ENCODE measurements around the gene POU2F3. TPM values are rescaled to one million over a fixed set of nuclear protein-coding genes. Genes with fewer than 3 reads are reported as not detected.

The POU2F3 gene
- total RNA-seq, 1 experiment from 2014 or later = 2.6 TPM

DNA sequence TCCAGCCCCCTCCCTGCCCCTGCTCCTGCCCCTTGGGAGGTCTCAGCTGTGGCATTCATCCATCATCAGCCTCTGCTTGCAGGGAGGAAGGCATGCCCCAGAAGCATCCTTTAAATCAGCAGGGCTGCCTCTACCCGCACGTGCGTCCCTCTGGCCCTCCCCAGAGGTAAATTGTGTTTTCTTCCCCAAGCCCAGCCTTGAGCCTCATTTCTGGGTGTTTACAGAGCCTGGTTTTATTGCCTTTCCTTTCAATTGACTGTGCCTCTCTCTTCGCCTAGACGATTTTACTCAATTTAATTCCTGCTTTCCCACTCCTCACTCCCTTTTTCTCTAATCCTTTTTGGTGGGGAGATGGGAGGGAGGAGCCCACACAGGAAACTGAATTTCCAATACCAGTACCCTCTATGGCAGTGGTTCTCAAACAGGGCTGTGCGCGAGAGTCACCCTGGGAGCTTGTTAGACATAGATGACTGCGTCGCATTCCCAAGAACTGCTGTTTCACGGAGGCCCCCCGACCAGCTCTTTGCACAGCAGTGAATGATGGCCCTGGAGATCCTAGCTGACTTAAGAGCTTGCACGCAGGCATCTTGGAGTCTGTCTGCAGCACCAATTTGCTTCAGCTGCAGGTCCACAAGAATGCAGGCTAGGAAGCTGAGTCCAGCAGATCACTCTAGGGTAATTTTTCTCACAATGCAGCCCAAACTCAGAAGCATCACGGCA lies 44.2 kb upstream of the POU2F3 start:
- CTCF ChIA-PET = interaction anchor here (0.6 kb wide), 1 partner anchor 9 kb away, joined by 5 read pairs; no protein-coding TSS in a partner anchor
- TF ChIP-seq, protein P1, sequence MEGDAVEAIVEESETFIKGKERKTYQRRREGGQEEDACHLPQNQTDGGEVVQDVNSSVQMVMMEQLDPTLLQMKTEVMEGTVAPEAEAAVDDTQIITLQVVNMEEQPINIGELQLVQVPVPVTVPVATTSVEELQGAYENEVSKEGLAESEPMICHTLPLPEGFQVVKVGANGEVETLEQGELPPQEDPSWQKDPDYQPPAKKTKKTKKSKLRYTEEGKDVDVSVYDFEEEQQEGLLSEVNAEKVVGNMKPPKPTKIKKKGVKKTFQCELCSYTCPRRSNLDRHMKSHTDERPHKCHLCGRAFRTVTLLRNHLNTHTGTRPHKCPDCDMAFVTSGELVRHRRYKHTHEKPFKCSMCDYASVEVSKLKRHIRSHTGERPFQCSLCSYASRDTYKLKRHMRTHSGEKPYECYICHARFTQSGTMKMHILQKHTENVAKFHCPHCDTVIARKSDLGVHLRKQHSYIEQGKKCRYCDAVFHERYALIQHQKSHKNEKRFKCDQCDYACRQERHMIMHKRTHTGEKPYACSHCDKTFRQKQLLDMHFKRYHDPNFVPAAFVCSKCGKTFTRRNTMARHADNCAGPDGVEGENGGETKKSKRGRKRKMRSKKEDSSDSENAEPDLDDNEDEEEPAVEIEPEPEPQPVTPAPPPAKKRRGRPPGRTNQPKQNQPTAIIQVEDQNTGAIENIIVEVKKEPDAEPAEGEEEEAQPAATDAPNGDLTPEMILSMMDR (IDR thresholded peaks at IDR 0.05; ENCODE audit: unreplicated experiment) = no peak
- Mint-ChIP-seq H3K36me3 (ENCODE audit: insufficient read depth, unreplicated experiment) (no peaks in the 10 kb centered on the region), H3K9me3 (ENCODE audit: low read depth, unreplicated experiment) (no peaks in the 10 kb centered on the region), H3K4me3 (ENCODE audit: low read depth, unreplicated experiment) (no peak overlapping the region), H3K27ac (ENCODE audit: unreplicated experiment) (no peak overlapping the region), H3K27me3 (ENCODE audit: unreplicated experiment) (peaks cover 69% of the 10 kb centered on the region), H3K4me1 (ENCODE audit: low read depth, unreplicated experiment) (no peaks in the 10 kb centered on the region)
- no peak for DNase-seq
- no TSS peak for BruUV-seq (replicated peaks)
- intact Hi-C loops (cut with micrococcal nuclease; ENCODE audit: unreplicated experiment) = no loop called here

DNA sequence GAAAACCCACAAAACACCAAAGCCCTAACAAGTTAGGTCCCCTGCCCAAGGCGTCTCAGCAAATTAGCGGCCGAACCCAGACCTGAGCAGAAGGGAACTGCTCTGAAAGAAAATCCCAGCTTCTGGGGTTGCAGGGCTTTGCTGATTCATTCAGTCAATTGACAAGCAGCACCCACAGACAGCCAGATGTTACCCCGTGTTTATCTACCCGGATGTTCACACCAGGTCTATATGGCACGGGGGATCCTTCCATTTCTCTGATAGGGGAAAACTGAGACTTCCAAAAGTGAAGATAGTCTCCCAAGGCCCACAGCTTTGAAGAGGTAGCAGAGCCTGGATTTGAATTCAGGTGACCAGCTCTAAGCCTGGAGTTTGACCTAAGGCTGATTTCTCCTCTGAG lies 43.1 kb upstream of the POU2F3 start:
- peaks cover 67% of the 10 kb centered on the region for H3K27me3 Mint-ChIP-seq (ENCODE audit: unreplicated experiment)
- no peak overlapping the region for H3K27ac Mint-ChIP-seq (ENCODE audit: unreplicated experiment)
- DNase-seq = no peak
- CTCF ChIA-PET = no interaction called here
- TF ChIP-seq, protein P1 (IDR thresholded peaks at IDR 0.05; ENCODE audit: unreplicated experiment) = no peak
- no peaks in the 10 kb centered on the region for H3K9me3 Mint-ChIP-seq (ENCODE audit: low read depth, unreplicated experiment)
- no TSS peak for BruUV-seq (replicated peaks)
- H3K4me3 Mint-ChIP-seq (ENCODE audit: low read depth, unreplicated experiment) = no peak overlapping the region
- H3K4me1 Mint-ChIP-seq (ENCODE audit: low read depth, unreplicated experiment) = no peaks in the 10 kb centered on the region
- no peaks in the 10 kb centered on the region for H3K36me3 Mint-ChIP-seq (ENCODE audit: insufficient read depth, unreplicated experiment)
- intact Hi-C loops (cut with micrococcal nuclease; ENCODE audit: unreplicated experiment) = no loop called here

DNA sequence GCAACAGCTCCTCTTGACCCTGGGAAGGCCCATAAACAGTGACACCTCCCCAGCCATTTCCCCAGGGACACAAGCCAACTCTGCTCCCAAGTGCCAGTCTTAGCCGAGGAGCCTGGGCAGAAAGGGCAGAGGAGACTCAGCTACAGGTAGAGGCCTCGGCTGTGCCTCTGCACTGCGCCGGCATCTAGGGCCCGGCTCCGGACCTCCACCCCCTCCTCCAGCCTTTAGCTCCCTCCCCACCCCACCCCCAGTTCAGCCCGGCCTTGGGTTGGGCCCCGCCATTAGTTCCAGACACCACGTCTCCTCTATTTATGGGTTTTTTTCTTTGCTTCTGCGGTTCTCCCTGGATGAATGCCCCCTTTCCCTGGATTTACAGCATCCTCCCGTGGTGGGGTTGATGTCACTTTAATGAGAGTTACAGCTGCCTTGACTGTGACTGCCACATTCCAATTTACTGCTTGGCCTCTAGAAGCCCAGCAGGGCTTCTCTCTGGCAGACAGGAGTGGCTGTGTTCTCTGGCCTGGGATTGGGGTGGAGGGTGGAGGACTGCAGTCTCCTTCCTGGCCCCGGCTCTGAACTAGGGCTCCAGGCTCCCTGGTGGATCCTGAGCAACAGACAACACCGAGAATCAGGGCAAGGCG lies 42.6 kb upstream of the POU2F3 start:
- CTCF ChIA-PET = interaction anchor here (0.7 kb wide), 1 partner anchor 142 kb away, joined by 4 read pairs; no protein-coding TSS in a partner anchor
- no peak for DNase-seq
- H3K27me3 Mint-ChIP-seq (ENCODE audit: unreplicated experiment) = peaks cover 64% of the 10 kb centered on the region
- intact Hi-C loops (cut with micrococcal nuclease; ENCODE audit: unreplicated experiment) = no loop called here
- TF ChIP-seq, protein P1 (IDR thresholded peaks at IDR 0.05; ENCODE audit: unreplicated experiment) = no peak
- no peak overlapping the region for H3K27ac Mint-ChIP-seq (ENCODE audit: unreplicated experiment)
- no peaks in the 10 kb centered on the region for H3K9me3 Mint-ChIP-seq (ENCODE audit: low read depth, unreplicated experiment)
- H3K4me3 Mint-ChIP-seq (ENCODE audit: low read depth, unreplicated experiment) = no peak overlapping the region
- no peaks in the 10 kb centered on the region for H3K36me3 Mint-ChIP-seq (ENCODE audit: insufficient read depth, unreplicated experiment)
- BruUV-seq (replicated peaks) = no TSS peak
- H3K4me1 Mint-ChIP-seq (ENCODE audit: low read depth, unreplicated experiment) = no peaks in the 10 kb centered on the region

DNA sequence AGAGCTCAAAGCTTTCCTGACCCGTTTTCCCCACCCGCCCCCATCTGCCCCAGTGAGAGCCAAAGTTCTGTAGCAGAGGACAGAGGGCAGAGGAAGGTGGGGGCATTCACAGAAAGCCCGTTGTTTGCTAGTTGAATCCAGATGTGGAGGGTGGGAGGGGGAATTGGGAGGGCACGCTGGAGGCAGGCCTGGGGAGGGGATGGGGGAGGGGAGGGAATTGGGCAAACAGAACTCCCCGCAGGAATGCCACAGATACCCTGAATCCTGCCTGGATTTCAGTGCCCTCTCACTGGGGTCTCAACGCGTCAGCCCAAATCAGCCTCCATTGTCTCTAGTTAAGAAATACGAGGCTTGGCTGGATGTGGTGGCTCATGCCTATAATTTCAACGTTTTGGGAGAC lies 42.0 kb upstream of the POU2F3 start:
- no peak for DNase-seq
- intact Hi-C loops (cut with micrococcal nuclease; ENCODE audit: unreplicated experiment) = no loop called here
- Mint-ChIP-seq H3K27ac (ENCODE audit: unreplicated experiment) (no peak overlapping the region), H3K4me1 (ENCODE audit: low read depth, unreplicated experiment) (no peaks in the 10 kb centered on the region), H3K36me3 (ENCODE audit: insufficient read depth, unreplicated experiment) (no peaks in the 10 kb centered on the region), H3K4me3 (ENCODE audit: low read depth, unreplicated experiment) (no peak overlapping the region), H3K27me3 (ENCODE audit: unreplicated experiment) (peaks cover 64% of the 10 kb centered on the region), H3K9me3 (ENCODE audit: low read depth, unreplicated experiment) (no peaks in the 10 kb centered on the region)
- no TSS peak for BruUV-seq (replicated peaks)
- CTCF ChIA-PET = interaction anchor here (0.7 kb wide), 1 partner anchor 143 kb away, joined by 4 read pairs; no protein-coding TSS in a partner anchor
- TF ChIP-seq, protein P1 (IDR thresholded peaks at IDR 0.05; ENCODE audit: unreplicated experiment) = no peak

All from Calu3 (cell line).